K562 (cell line): ENCODE measurements around the gene CAPZB. TPM values are rescaled to one million over a fixed set of nuclear protein-coding genes. Genes with fewer than 3 reads are reported as not detected.

Experiments
- ATAC-seq: fragments of 200-7000 bp; cut with Tn5 transposase; 3 replicates; pipeline ENCODE4 v1.9.1; 2020; ENCODE audit warnings: moderate library complexity
- BruUV-seq: library from RNA; stranded (reverse); fragments of 400-500 nt; replicated peaks from 2 replicates; lab custom pipeline; 2021; lab: Mats Ljungman, UMichigan
- CTCF ChIA-PET: fragments of 300-600 bp; formaldehyde crosslinking; extraction: SDS; loops from one replicate; lab custom pipeline; 2021; ENCODE audit warnings: low intra/inter-chr PET ratio; lab: Yijun Ruan, JAX
- POLR2A ChIA-PET: fragments of 300-600, 350-650 bp; sonication (Branson Sonifier 250); formaldehyde crosslinking; extraction: SDS; loops from one replicate; lab custom pipeline; 2021; ENCODE audit warnings: antibody characterized with exemption, inconsistent platforms; lab: Yijun Ruan, JAX
- DNase-seq, 4 experiments: peaks; one replicate each; pipeline versions ENCODE4 v3.0.0 to v3.0.0-alpha.2; 2011 to 2018; ENCODE audit warnings: low spot score in 3 of 4, mixed read lengths in 3 of 4; ENCODE audit errors: extremely low read depth in 1 of 4
- FAIRE-seq: peaks from 2 replicates; lab custom pipeline; 2011; peaks lifted over from hg19 to GRCh38; lab: Jason Lieb, UNC
- H2AFZ ChIP-seq: 2 replicates; pipeline ENCODE4 v1.6.0; 2011; ENCODE audit warnings: low read depth, low read length, control low read depth, inconsistent platforms
- H3K27ac ChIP-seq: fragments of 200-600 bp; 3 replicates; pipeline ENCODE4 v1.8.0; 2011; ENCODE audit warnings: low read depth, mild to moderate bottlenecking, control low read depth, inconsistent platforms, low read length, moderate library complexity, mixed read lengths; ENCODE audit errors: extremely low read depth
- H3K27me3 ChIP-seq, 2 experiments: fragments of 300-600 bp in 1 of 2; 2 replicates in 1 of 2; 3 replicates in 1 of 2; pipeline versions ENCODE4 v1.6.0 to v1.8.0; 2011; ENCODE audit warnings: inconsistent platforms in 2 of 2, low read length in 2 of 2, mild to moderate bottlenecking in 1 of 2, mixed read lengths in 1 of 2, moderate library complexity in 1 of 2; ENCODE audit not compliant: control insufficient read depth in 2 of 2, insufficient read depth in 2 of 2
- H3K36me3 ChIP-seq: fragments of 300-600 bp; 3 replicates; pipeline ENCODE4 v1.8.0; 2011; ENCODE audit warnings: mild to moderate bottlenecking, low read length, inconsistent platforms; ENCODE audit not compliant: control insufficient read depth, insufficient read depth
- H3K4me1 ChIP-seq, 2 experiments: fragments of 200-600 bp in 1 of 2; replicated peaks in 1 of 2; 2 replicates in 1 of 2; 3 replicates in 1 of 2; pipeline versions ENCODE4 v1.5.1 to v1.8.0; 2011; ENCODE audit warnings: inconsistent platforms in 2 of 2, low read length in 2 of 2, mild to moderate bottlenecking in 1 of 2, mixed read lengths in 1 of 2, moderate library complexity in 1 of 2; ENCODE audit not compliant: control insufficient read depth in 2 of 2, insufficient read depth in 2 of 2
- H3K4me2 ChIP-seq: 2 replicates; pipeline ENCODE4 v1.6.1; 2011; ENCODE audit warnings: low read length, control low read depth, inconsistent platforms, mixed read lengths; ENCODE audit not compliant: insufficient read depth
- H3K4me3 ChIP-seq: fragments of 200-600 bp; sonication (generic), shearing (Covaris generic); 2 replicates; pipeline ENCODE4 v1.5.1; 2016; ENCODE audit warnings: control low read depth, inconsistent platforms
- H3K79me2 ChIP-seq: fragments of 200-600 bp; 3 replicates; pipeline ENCODE4 v1.8.0; 2011; ENCODE audit warnings: low read length, inconsistent platforms; ENCODE audit not compliant: control insufficient read depth, insufficient read depth
- H3K9ac ChIP-seq, 2 experiments: 2 replicates each; pipeline versions ENCODE4 v1.6.0 to v1.6.1; 2011; ENCODE audit warnings: low read depth in 2 of 2, low read length in 2 of 2, control low read depth in 1 of 2, inconsistent platforms in 1 of 2, mild to moderate bottlenecking in 1 of 2, mixed read lengths in 1 of 2; ENCODE audit not compliant: insufficient read depth in 1 of 2
- H3K9me1 ChIP-seq: one replicate; pipeline ENCODE4 v1.6.0; 2011; ENCODE audit warnings: inconsistent platforms, mild to moderate bottlenecking, low read length, moderate library complexity; ENCODE audit not compliant: control insufficient read depth, insufficient read depth
- H3K9me3 ChIP-seq: replicated peaks from 2 replicates; pipeline ENCODE4 v1.5.1; 2011; ENCODE audit warnings: low read depth, low read length, inconsistent platforms; ENCODE audit not compliant: control insufficient read depth, insufficient read depth
- H4K20me1 ChIP-seq: replicated peaks from 2 replicates; pipeline ENCODE4 v1.6.1; 2011; ENCODE audit warnings: low read length, inconsistent platforms, mixed read lengths; ENCODE audit not compliant: control insufficient read depth, insufficient read depth
- NBN ChIP-seq: fragments of 450-650 bp; IDR thresholded peaks from 2 replicates; pipeline ENCODE4 v1.6.1; 2016; ENCODE audit warnings: low read depth, mild to moderate bottlenecking
- RAD21 ChIP-seq, 2 experiments: fragments of 250-450 bp in 1 of 2; fragments of 450-650 bp in 1 of 2; sonication (Bioruptor Pico) in 1 of 2; formaldehyde crosslinking in 1 of 2; IDR thresholded peaks in 1 of 2; conservative IDR thresholded peaks in 1 of 2; 2 replicates each; pipeline versions ENCODE4 v1.4.0 to v1.8.0; 2020 to 2022; ENCODE audit warnings: mild to moderate bottlenecking in 2 of 2, moderate library complexity in 1 of 2
- REST ChIP-seq, 2 experiments: fragments of 450-650 bp; formaldehyde crosslinking in 1 of 2; IDR thresholded peaks; 2 replicates each; pipeline versions ENCODE4 v1.4.0 to v1.6.1; 2014 to 2020; ENCODE audit warnings: mild to moderate bottlenecking in 2 of 2, borderline replicate concordance in 1 of 2, low read depth in 1 of 2
- SMAD1 ChIP-seq: fragments of 150-350 bp; IDR thresholded peaks from 2 replicates; pipeline ENCODE4 v1.6.1; 2014; ENCODE audit warnings: low read length, low read depth; ENCODE audit not compliant: partially characterized antibody
- ZHX1 ChIP-seq: fragments of 150-350 bp; conservative IDR thresholded peaks from 2 replicates; pipeline ENCODE4 v1.6.1; 2014; ENCODE audit warnings: low read length
- ZNF124 ChIP-seq: sonication (generic); formaldehyde crosslinking; IDR thresholded peaks from 2 replicates; pipeline ENCODE4 v1.8.1; 2022; ENCODE audit warnings: missing genetic modification reagents
- WGBS: fragments of 100-300 bp; shearing (Covaris generic); methylation state at CpG from one replicate; pipeline ENCODE4 v1.1.6; 2016; ENCODE audit warnings: low coverage, mixed read lengths; ENCODE audit not compliant: insufficient coverage; ENCODE audit errors: missing lambda C conversion rate; 5-methylcytosine and 5-hydroxymethylcytosine counted together
- in situ Hi-C: fragments of 300-500 bp; cut with MboI; formaldehyde crosslinking; loops from 4 replicates; pipeline ENCODE4 v1.15.0; 2018; ENCODE audit warnings: inconsistent platforms, mixed read lengths
- intact Hi-C: fragments of 100-400 bp; cut with micrococcal nuclease; formaldehyde crosslinking; loops from 2 replicates; pipeline ENCODE4 v1.14.2; 2022
- polyA plus RNA-seq, 8 experiments: library from polyadenylated mRNA; depleted of rRNA in 4 of 8; stranded (reverse) in 5 of 8; unstranded in 3 of 8; fragments of >200 nt; fragmentation: Nextera tagmentation in 2 of 8; fragmentation: Illumina TruSeq in 1 of 8; extraction: Ambion mirVana in 2 of 8; extraction: Trizol in 1 of 8; gene quantifications; 2 replicates each; pipeline versions ENCODE4 v1.2.1 to v1.2.3, GENCODE V29; 2011 to 2014; ENCODE audit warnings: inconsistent platforms in 1 of 8, missing spikeins in 1 of 8
- total RNA-seq, 7 experiments: library from RNA; depleted of rRNA in 6 of 7; stranded (reverse); fragments of >200 nt in 6 of 7; fragmentation: Illumina TruSeq in 2 of 7; extraction: Trizol in 2 of 7; gene quantifications; 2 replicates each; pipeline versions ENCODE4 v1.2.1 to v1.2.3, GENCODE V29; 2011 to 2021; ENCODE audit warnings: low replicate concordance in 1 of 7
- TF ChIP-seq, protein P1 (sequence below): fragments of 250-450 bp; sonication (Bioruptor Pico); IDR thresholded peaks from 2 replicates; pipeline ENCODE4 v1.4.0; 2020; ENCODE audit warnings: borderline replicate concordance

CAPZB gene
- total and polyA plus RNA-seq, 9 of the 15 experiments (the other 6 are each of a cell fraction or from before 2014, with no cell fraction given) = 57.6 to 297 (median 125) TPM

DNA sequence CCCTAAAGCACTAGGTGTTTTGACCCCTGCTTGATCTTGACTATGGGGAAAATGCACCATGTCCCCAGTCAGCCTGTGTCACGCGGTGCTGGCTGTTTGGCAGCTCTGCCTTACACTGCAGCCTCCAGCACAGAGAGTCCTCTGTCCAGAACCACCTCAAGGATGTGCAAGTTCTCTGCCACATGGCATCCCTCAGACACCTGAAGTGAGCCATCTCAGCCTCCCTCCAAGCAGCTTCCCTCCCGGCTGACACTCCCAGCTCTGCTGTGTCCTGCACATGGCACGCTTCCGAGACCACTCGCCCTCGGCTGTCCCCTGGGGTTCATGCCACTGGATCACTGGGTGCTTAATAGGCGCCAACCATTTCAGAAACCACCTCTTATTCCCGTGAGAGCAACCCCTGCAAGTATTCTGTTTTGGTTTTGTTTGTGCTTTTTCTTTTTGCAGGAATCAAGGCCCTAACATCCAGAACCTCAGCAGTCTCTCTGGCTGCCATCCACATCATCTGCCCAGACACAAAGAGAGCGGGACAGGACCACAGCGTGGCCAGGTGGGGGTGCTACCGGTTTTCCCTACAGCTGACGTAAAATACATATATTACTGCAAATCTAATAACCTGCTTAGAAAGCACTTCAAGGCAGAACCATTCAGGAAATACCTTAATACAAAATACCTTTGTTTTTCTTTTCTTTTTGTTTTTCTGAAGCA is 45.7 kb downstream of the CAPZB start:
- H4K20me1 ChIP-seq = peaks cover 59% of the 10 kb centered on the region
- peak; percentile 78 for ATAC-seq
- TF ChIP-seq NBN (no peak), RAD21 (CRISPR knock-in tag; conservative IDR thresholded peaks at IDR 0.05 in 1 of 2, IDR thresholded peaks at IDR 0.05 in 1 of 2) (peak; percentile 24 to 74; a peak in 2 of 4 replicates), SMAD1 (no peak), ZNF124 (CRISPR knock-in tag) (no peak), ZHX1 (no peak), REST (IDR thresholded peaks at IDR 0.05; ENCODE audit: borderline replicate concordance) (peak; percentile 53; the same call in 1 of the 2 replicates), REST (CRISPR knock-in tag; IDR thresholded peaks at IDR 0.05; ENCODE audit: low read depth) (no peak)
- TF ChIP-seq, protein P1, sequence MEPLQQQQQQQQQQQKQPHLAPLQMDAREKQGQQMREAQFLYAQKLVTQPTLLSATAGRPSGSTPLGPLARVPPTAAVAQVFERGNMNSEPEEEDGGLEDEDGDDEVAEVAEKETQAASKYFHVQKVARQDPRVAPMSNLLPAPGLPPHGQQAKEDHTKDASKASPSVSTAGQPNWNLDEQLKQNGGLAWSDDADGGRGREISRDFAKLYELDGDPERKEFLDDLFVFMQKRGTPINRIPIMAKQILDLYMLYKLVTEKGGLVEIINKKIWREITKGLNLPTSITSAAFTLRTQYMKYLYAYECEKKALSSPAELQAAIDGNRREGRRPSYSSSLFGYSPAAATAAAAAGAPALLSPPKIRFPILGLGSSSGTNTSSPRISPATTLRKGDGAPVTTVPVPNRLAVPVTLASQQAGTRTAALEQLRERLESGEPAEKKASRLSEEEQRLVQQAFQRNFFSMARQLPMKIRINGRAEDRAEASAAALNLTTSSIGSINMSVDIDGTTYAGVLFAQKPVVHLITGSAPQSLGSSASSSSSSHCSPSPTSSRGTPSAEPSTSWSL (CRISPR knock-in tag) = no peak

More for the DNA sequence above, 45.7 kb downstream of the CAPZB start:
- no peak overlapping the region for H3K27ac ChIP-seq
- WGBS = 74% methylated on average over 13 of the region's 13 CpGs
- peak; percentile 40 for FAIRE-seq
- intact Hi-C loops = no loop called here
- H3K9me1 ChIP-seq = no peaks in the 10 kb centered on the region
- ChIA-PET CTCF (interaction anchor here (0.8 to 1.5 kb wide), 2 partner anchors 142 to 209 kb away, joined by 3 to 10 read pairs; no protein-coding TSS in a partner anchor), POLR2A (interaction anchor here (0.6 to 0.7 kb wide), 2 partner anchors 7 to 344 kb away, joined by 3 to 4 read pairs; no protein-coding TSS in a partner anchor)
- in situ Hi-C loops = no loop called here
- no peaks in the 10 kb centered on the region for H3K9me3 ChIP-seq
- H3K4me2 ChIP-seq = no peak overlapping the region
- H2AFZ ChIP-seq = no peak overlapping the region
- no peaks in the 10 kb centered on the region for H3K27me3 ChIP-seq
- peaks cover 81% of the 10 kb centered on the region for H3K79me2 ChIP-seq
- no peak overlapping the region for H3K4me3 ChIP-seq
- peaks cover 29% of the 10 kb centered on the region for H3K36me3 ChIP-seq
- BruUV-seq = no TSS peak
- peak; percentile 48 to 65 (median 64) for DNase-seq
- peaks cover 15 to 20% of the 10 kb centered on the region in 2 experiments for H3K4me1 ChIP-seq
- H3K9ac ChIP-seq = peak overlapping the region in 1 of 2 experiments; percentile 71; a peak in 2 of 4 replicates
